Astrocyte (in vitro differentiated cells and primary cell): Measurements from ENCODE around the gene TEX26.

Source experiments
- CTCF ChIP-seq: IDR thresholded peaks from 2 replicates; pipeline ENCODE4 v1.5.1; 2011; ENCODE audit warnings: low read depth, mild to moderate bottlenecking, inconsistent platforms, low read length, moderate library complexity; ENCODE audit not compliant: insufficient read depth
- EZH2 ChIP-seq: IDR thresholded peaks from 2 replicates; pipeline ENCODE4 v1.6.1; 2012; ENCODE audit warnings: mild to moderate bottlenecking, low read length, inconsistent platforms; ENCODE audit not compliant: insufficient read depth

GRCh38 chr13:30995331-30995730 is 62.9 kb downstream of the TEX26 start:
- TF ChIP-seq CTCF (no peak), EZH2 (no peak)
